Measurements from ENCODE around the gene APBA1. TPM values are rescaled to one million over a fixed set of nuclear protein-coding genes. Genes with fewer than 3 reads are reported as not detected.

APBA1 gene
- total and polyA plus RNA-seq, 2 donors (not counting 3 experiments of a cell fraction or from before 2014, with no cell fraction given) = 6.1 to 11.3 TPM

- Histone ChIP-seq H3K36me3 (ENCODE audit: control insufficient read depth in 2 of 2, extremely low read depth in 1 of 2, insufficient read depth in 2 of 2, low read length in 2 of 2) (no peaks in the 10 kb centered on the region), H3K9me1 (replicated peaks; ENCODE audit: control insufficient read depth, extremely low read depth, insufficient read depth, low read length) (no peaks in the 10 kb centered on the region), H3K27ac (ENCODE audit: insufficient read depth, low read depth, low read length) (no peak overlapping the region), H3K4me2 (ENCODE audit: insufficient read depth, low read length) (no peak overlapping the region), H4K20me1 (replicated peaks; ENCODE audit: control insufficient read depth, extremely low read depth, insufficient read depth, low read length) (no peaks in the 10 kb centered on the region), H2AFZ (ENCODE audit: low read depth, low read length) (no peak overlapping the region), H3K27me3 (ENCODE audit: control insufficient read depth in 2 of 2, insufficient read depth in 2 of 2, low read length in 2 of 2) (no peaks in the 10 kb centered on the region), H3K9ac (replicated peaks; ENCODE audit: extremely low read depth, insufficient read depth, low read length) (no peak overlapping the region), H3K4me3 (replicated peaks in 1 of 3; ENCODE audit: insufficient read depth in 1 of 3, low read depth in 1 of 3, low read length in 3 of 3) (no peak overlapping the region), H3K4me1 (ENCODE audit: control insufficient read depth, extremely low read depth, insufficient read depth, low read length) (no peaks in the 10 kb centered on the region), H3K9me3 (replicated peaks; ENCODE audit: control insufficient read depth, insufficient read depth, low read length) (no peaks in the 10 kb centered on the region), H3K79me2 (ENCODE audit: control insufficient read depth, insufficient read depth, low read length) (no peaks in the 10 kb centered on the region)
- ChIA-PET CTCF (no interaction called here), POLR2A (no interaction called here)
- DNase-seq (ENCODE audit: low read depth, low spot score) (no peak), FAIRE-seq (no peak)
- intact Hi-C loops (cut with micrococcal nuclease) (loop anchor here (10.0 kb wide), 1 partner anchor 47 kb away; no protein-coding TSS in a partner anchor), dilution Hi-C loops (cut with MboI; ENCODE audit: extremely low pct_ligation_motif_present, low sequenced_read_pairs) (no loop called here)
- no TSS peak for BruUV-seq (replicated peaks)
- no peak for TF ChIP-seq MYC (IDR thresholded peaks at IDR 0.05; ENCODE audit: low read depth, low read length)
- no peak for TF ChIP-seq GATA2 (IDR thresholded peaks at IDR 0.05; ENCODE audit: insufficient read depth, insufficient read length, low read depth, low read length)
- TF ChIP-seq POLR2AphosphoS5 (IDR thresholded peaks at IDR 0.05; ENCODE audit: insufficient read depth, low read depth, low read length) = no peak
- no peak for TF ChIP-seq MAX (IDR thresholded peaks at IDR 0.05; ENCODE audit: insufficient read depth, insufficient read length)
- no peak for TF ChIP-seq FOS (IDR thresholded peaks at IDR 0.05; ENCODE audit: borderline replicate concordance, insufficient read depth, low read length)
- no peak for TF ChIP-seq JUN (IDR thresholded peaks at IDR 0.05; ENCODE audit: borderline replicate concordance, insufficient read depth, insufficient read length, low read depth)
- TF ChIP-seq EZH2 (IDR thresholded peaks at IDR 0.05; ENCODE audit: borderline replicate concordance, low read depth, low read length, severe bottlenecking) = no peak
- TF ChIP-seq POLR2A (IDR thresholded peaks at IDR 0.05; ENCODE audit: low read depth, low read length) = no peak
- no peak for TF ChIP-seq CTCF (IDR thresholded peaks at IDR 0.05; ENCODE audit: extremely low read depth in 1 of 2, insufficient read depth in 1 of 2, low read depth in 1 of 2, low read length in 2 of 2)
These were observed 130.1 kb downstream of the APBA1 start for GRCh38 chr9:69542058-69542457.
